HepG2 (cell line): ENCODE data around the gene S100P. TPM values are rescaled to one million over a fixed set of nuclear protein-coding genes. Genes with fewer than 3 reads are reported as not detected.

ENCODE experiments used
- ARNT2 ChIP-seq: sonication (generic); formaldehyde crosslinking; IDR thresholded peaks from 2 replicates; pipeline ENCODE4 v1.8.0; 2022; ENCODE audit warnings: mild to moderate bottlenecking, low read depth, missing genetic modification reagents, moderate library complexity
- DNMT3B ChIP-seq: conservative IDR thresholded peaks from 2 replicates; pipeline ENCODE4 v1.6.1; 2016; ENCODE audit warnings: missing biosample characterization, control low read depth
- ETV5 ChIP-seq: IDR thresholded peaks from 2 replicates; pipeline ENCODE4 v1.6.1; 2018; ENCODE audit warnings: missing biosample characterization, missing genetic modification reagents, inconsistent platforms, borderline replicate concordance
- FOXO4 ChIP-seq: sonication (generic); formaldehyde crosslinking; conservative IDR thresholded peaks from 2 replicates; pipeline ENCODE4 v1.8.1; 2023; ENCODE audit warnings: missing genetic modification reagents
- ISL2 ChIP-seq: sonication (generic); formaldehyde crosslinking; IDR thresholded peaks from 2 replicates; pipeline ENCODE4 v1.5.0; 2020; ENCODE audit warnings: missing genetic modification reagents
- KLF16 ChIP-seq, 2 experiments: sonication (generic) in 1 of 2; formaldehyde crosslinking in 1 of 2; IDR thresholded peaks; 2 replicates each; pipeline versions ENCODE4 v1.6.1 to v1.8.0; 2016 to 2023; ENCODE audit warnings: missing genetic modification reagents in 2 of 2, missing compliant biosample characterization in 1 of 2
- MED8 ChIP-seq: sonication (generic); formaldehyde crosslinking; IDR thresholded peaks from 2 replicates; pipeline ENCODE4 v1.8.1; 2023; ENCODE audit warnings: mild to moderate bottlenecking, missing genetic modification reagents; ENCODE audit not compliant: insufficient replicate concordance
- MIXL1 ChIP-seq: IDR thresholded peaks from 2 replicates; pipeline ENCODE4 v1.6.1; 2016
- POLR2G ChIP-seq: fragments of 200-400 bp; formaldehyde crosslinking; IDR thresholded peaks from 2 replicates; pipeline ENCODE4 v1.6.1; 2018; ENCODE audit warnings: mild to moderate bottlenecking, low read depth, low read length, moderate library complexity
- XRCC5 ChIP-seq: fragments of 200-400 bp; formaldehyde crosslinking; optimal IDR thresholded peaks from 2 replicates; pipeline ENCODE3; 2017; ENCODE audit warnings: mild to moderate bottlenecking, low read length
- ZFX ChIP-seq: sonication (generic); formaldehyde crosslinking; IDR thresholded peaks from 2 replicates; pipeline ENCODE4 v1.4.0; 2020; ENCODE audit warnings: mild to moderate bottlenecking, low read depth, missing genetic modification reagents, moderate library complexity
- ZNF143 ChIP-seq: sonication (generic); formaldehyde crosslinking; IDR thresholded peaks from 2 replicates; pipeline ENCODE4 v1.4.0; 2020; ENCODE audit warnings: missing genetic modification reagents
- ZNF333 ChIP-seq: sonication (generic); formaldehyde crosslinking; IDR thresholded peaks from 2 replicates; pipeline ENCODE4 v1.4.0; 2020; ENCODE audit warnings: mild to moderate bottlenecking, missing genetic modification reagents, borderline replicate concordance
- ZNF607 ChIP-seq: sonication (generic); formaldehyde crosslinking; IDR thresholded peaks from 2 replicates; pipeline ENCODE4 v1.5.1; 2020; ENCODE audit warnings: missing genetic modification reagents, mild to moderate bottlenecking, borderline replicate concordance
- ZNF670 ChIP-seq: sonication (generic); formaldehyde crosslinking; IDR thresholded peaks from 2 replicates; pipeline ENCODE4 v1.8.0; 2022; ENCODE audit warnings: mild to moderate bottlenecking, missing genetic modification reagents, borderline replicate concordance
- ZNF850 ChIP-seq: sonication (generic); formaldehyde crosslinking; conservative IDR thresholded peaks from 2 replicates; pipeline ENCODE4 v1.9.0; 2021; ENCODE audit warnings: mild to moderate bottlenecking, missing genetic modification reagents
- polyA plus RNA-seq, 8 experiments: library from polyadenylated mRNA; depleted of rRNA in 3 of 8; stranded (reverse) in 7 of 8; unstranded in 1 of 8; fragments of >200 nt; fragmentation: Illumina TruSeq in 4 of 8; extraction: Trizol in 4 of 8; gene quantifications; 2 replicates each; pipeline versions ENCODE4 v1.2.1 to v1.2.3, GENCODE V29; 2011 to 2016; ENCODE audit warnings: low read depth in 4 of 8, missing spikeins in 1 of 8, mixed read lengths in 1 of 8; ENCODE audit not compliant: insufficient read depth in 1 of 8
- total RNA-seq, 5 experiments: library from RNA; depleted of rRNA; stranded (reverse); fragments of >200 nt; fragmentation: Illumina TruSeq; extraction: Trizol; gene quantifications; 2 replicates each; pipeline ENCODE4 v1.2.3, GENCODE V29; 2016; ENCODE audit warnings: low read depth in 1 of 5
- TF ChIP-seq, protein P1 (sequence below): sonication (generic); formaldehyde crosslinking; IDR thresholded peaks from 2 replicates; pipeline ENCODE4 v1.4.0; 2020; ENCODE audit warnings: mild to moderate bottlenecking, missing genetic modification reagents
- TF ChIP-seq, protein P2 (sequence below): fragments of 450-650 bp; IDR thresholded peaks from 2 replicates; pipeline ENCODE4 v1.6.1; 2017

S100P gene
- total and polyA plus RNA-seq, 2 of the 13 experiments (the other 11 are each of a cell fraction or from before 2014, with no cell fraction given), result 278 to 1,649 TPM

DNA sequence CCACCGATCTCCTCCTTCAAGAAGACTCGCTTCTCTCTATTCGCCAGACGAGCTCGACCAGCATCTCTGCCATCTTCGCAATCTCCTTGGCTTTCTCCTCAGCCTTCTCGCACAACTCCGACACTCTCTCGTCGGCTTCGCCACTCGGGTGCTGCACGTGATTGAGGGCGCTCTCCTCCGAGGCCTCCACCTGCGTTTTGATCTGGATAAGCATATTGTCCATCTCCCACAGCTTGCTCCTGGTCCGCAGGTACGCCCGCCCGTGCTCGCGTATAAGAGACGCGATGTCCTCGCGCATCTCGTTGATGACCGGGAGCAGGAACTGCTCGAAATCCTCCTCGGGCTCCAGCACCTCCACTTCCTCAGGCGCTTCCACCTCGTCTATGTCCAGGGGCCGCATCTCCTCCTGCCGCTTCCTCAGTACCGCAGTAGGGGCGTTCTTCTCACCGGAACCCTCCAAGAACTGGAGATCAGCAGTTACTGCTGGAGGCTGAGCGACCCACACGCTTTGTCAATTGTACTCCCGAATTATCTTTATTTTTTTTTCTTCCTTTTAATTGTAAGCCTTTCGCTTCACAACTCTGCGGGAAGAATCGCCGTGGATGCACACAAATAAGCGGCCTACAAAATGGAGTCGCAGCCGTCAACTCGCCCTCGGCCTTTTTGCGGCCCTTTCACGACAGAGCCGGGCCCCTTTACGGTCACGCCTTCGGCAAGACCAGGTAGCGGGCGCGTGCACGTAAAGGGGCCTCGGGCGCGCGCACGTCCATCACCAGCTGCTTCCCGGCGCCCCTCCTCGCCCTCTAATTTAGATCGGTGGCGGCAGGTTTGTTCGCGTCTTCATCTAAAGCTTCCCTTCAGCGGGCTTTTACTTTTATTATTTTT is 15.8 kb downstream of the S100P start, which contains the start of gene MRFAP1L1 (continued):
- TF ChIP-seq MED8 (CRISPR knock-in tag) (no peak), XRCC5 (peak; percentile 10), ETV5 (CRISPR knock-in tag) (0 out of 2 replicates have a peak, but pooled peaks have one; percentile 32), FOXO4 (CRISPR knock-in tag) (no peak), POLR2G (peak; percentile 80), ZNF670 (CRISPR knock-in tag) (peak; percentile 43; the same call in 1 of the 2 replicates), MIXL1 (CRISPR knock-in tag) (no peak), ZNF607 (CRISPR knock-in tag) (peak; percentile 6; the same call in 1 of the 2 replicates), ARNT2 (CRISPR knock-in tag) (peak; percentile 72; the same call in 1 of the 2 replicates), ZNF333 (CRISPR knock-in tag) (no peak), KLF16 (CRISPR knock-in tag; IDR thresholded peaks at IDR 0.05) (peak in 1 of 2 experiments; percentile 22; a peak in 1 of 4 replicates), ZNF143 (CRISPR knock-in tag) (no peak), DNMT3B (CRISPR knock-in tag) (peak; percentile 60; the same call in 1 of the 2 replicates), ZNF850 (CRISPR knock-in tag) (no peak), ZFX (CRISPR knock-in tag) (peak; percentile 86), ISL2 (CRISPR knock-in tag) (0 out of 2 replicates have a peak, but pooled peaks have one; percentile 20)
- TF ChIP-seq, protein P1, sequence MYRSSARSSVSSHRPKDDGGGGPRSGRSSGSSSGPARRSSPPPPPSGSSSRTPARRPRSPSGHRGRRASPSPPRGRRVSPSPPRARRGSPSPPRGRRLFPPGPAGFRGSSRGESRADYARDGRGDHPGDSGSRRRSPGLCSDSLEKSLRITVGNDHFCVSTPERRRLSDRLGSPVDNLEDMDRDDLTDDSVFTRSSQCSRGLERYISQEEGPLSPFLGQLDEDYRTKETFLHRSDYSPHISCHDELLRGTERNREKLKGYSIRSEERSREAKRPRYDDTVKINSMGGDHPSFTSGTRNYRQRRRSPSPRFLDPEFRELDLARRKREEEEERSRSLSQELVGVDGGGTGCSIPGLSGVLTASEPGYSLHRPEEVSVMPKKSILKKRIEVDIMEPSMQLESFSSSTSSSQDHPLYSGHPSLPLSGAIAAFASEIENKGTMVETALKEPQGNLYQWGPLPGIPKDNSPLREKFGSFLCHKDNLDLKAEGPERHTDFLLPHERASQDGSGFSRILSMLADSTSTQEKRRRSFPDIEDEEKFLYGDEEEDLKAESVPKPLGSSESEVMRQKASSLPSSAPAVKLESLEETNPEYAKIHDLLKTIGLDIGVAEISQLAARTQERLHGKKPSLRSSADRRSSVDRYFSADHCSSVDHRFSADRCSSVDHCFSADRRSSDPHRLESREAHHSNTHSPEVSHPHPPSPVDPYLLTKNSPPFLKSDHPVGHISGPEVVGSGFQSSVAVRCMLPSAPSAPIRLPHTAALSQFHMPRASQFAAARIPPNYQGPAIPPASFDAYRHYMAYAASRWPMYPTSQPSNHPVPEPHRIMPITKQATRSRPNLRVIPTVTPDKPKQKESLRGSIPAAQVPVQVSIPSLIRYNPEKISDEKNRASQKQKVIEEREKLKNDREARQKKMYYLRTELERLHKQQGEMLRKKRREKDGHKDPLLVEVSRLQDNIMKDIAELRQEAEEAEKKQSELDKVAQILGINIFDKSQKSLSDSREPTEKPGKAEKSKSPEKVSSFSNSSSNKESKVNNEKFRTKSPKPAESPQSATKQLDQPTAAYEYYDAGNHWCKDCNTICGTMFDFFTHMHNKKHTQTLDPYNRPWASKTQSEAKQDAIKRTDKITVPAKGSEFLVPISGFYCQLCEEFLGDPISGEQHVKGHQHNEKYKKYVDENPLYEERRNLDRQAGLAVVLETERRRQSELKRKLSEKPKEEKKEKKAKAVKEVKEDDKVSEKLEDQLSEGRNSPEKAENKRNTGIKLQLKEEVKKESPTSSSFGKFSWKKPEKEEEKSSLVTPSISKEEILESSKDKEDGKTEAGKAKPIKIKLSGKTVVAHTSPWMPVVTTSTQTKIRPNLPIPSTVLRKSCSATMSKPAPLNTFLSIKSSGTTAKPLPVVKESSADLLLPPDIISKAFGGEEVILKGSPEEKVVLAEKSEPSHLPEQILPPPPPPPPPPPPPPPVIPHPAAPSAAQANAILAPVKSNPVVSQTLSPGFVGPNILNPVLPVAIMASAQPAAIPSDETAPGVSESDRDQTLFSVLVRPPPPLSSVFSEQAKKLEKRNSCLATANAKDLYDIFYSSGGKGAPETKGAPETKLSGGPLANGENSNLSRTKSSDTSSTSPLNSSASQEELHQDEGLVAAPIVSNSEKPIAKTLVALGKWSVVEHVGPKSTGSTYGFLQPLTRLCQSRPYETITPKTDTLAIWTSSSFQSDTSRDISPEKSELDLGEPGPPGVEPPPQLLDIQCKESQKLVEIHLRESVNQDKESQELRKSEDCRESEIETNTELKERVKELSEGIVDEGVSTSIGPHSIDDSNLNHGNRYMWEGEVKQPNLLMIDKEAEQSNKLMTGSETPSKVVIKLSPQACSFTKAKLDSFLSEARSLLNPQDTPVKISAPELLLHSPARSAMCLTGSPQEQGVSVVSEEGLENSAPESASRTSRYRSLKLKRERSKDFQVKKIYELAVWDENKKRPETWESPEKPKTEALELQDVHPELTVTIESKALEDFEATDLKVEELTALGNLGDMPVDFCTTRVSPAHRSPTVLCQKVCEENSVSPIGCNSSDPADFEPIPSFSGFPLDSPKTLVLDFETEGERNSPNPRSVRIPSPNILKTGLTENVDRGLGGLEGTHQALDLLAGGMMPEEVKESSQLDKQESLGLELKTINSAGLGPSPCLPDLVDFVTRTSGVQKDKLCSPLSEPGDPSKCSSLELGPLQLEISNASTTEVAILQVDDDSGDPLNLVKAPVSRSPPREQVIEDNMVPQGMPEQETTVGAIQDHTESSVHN (CRISPR knock-in tag), result 0 out of 2 replicates have a peak, but pooled peaks have one; percentile 30
- TF ChIP-seq, protein P2, sequence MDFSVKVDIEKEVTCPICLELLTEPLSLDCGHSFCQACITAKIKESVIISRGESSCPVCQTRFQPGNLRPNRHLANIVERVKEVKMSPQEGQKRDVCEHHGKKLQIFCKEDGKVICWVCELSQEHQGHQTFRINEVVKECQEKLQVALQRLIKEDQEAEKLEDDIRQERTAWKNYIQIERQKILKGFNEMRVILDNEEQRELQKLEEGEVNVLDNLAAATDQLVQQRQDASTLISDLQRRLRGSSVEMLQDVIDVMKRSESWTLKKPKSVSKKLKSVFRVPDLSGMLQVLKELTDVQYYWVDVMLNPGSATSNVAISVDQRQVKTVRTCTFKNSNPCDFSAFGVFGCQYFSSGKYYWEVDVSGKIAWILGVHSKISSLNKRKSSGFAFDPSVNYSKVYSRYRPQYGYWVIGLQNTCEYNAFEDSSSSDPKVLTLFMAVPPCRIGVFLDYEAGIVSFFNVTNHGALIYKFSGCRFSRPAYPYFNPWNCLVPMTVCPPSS, result no peak
